GM18505 (cell line): ENCODE data around the gene CAMK1G.

Experiments used
- ATAC-seq: cut with Tn5 transposase; IDR thresholded peaks from one replicate; pipeline ENCODE4 v1.9.1; 2021; ENCODE audit not compliant: unreplicated experiment
- POLR2A ChIP-seq: IDR thresholded peaks from 4 replicates; pipeline ENCODE4 v1.6.1; 2011; ENCODE audit warnings: borderline replicate concordance; ENCODE audit not compliant: insufficient read depth, insufficient read length; ENCODE audit errors: extremely low read depth

Gene CAMK1G

GRCh38 chr1:209624558-209625549 is 41.3 kb downstream of the CAMK1G start:
- TF ChIP-seq POLR2A, result no peak
- ATAC-seq, result no peak

- TF ChIP-seq POLR2A, result no peak
- ATAC-seq, result no peak
Observed at GRCh38 chr1:209625791-209626285, 42.3 kb downstream of the CAMK1G start.

GRCh38 chr1:209626346-209627026 is 43.0 kb downstream of the CAMK1G start:
- ATAC-seq, result no peak
- TF ChIP-seq POLR2A, result no peak

- no peak for TF ChIP-seq POLR2A
- peak; percentile 12 for ATAC-seq
Observed at GRCh38 chr1:209627027-209627731, 43.7 kb downstream of the CAMK1G start.

GRCh38 chr1:209627732-209628196 is 44.2 kb downstream of the CAMK1G start:
- no peak for TF ChIP-seq POLR2A
- peak; percentile 69 for ATAC-seq

- no peak for ATAC-seq
- TF ChIP-seq POLR2A, result no peak
Observed at GRCh38 chr1:209628618-209629299, 45.2 kb downstream of the CAMK1G start.

- ATAC-seq, result no peak
- TF ChIP-seq POLR2A, result no peak
Observed at GRCh38 chr1:209629621-209630382, 46.3 kb downstream of the CAMK1G start.

- no peak for TF ChIP-seq POLR2A
- no peak for ATAC-seq
Observed at GRCh38 chr1:209630383-209631225, 47.1 kb downstream of the CAMK1G start.

- no peak for TF ChIP-seq POLR2A
- no peak for ATAC-seq
Observed at GRCh38 chr1:209633335-209633997, 50.0 kb downstream of the CAMK1G start.

GRCh38 chr1:209634005-209634737 is 50.7 kb downstream of the CAMK1G start:
- no peak for ATAC-seq
- no peak for TF ChIP-seq POLR2A

- TF ChIP-seq POLR2A, result no peak
- no peak for ATAC-seq
Observed at GRCh38 chr1:209635850-209636249, 52.3 kb downstream of the CAMK1G start.

GRCh38 chr1:209641832-209642172 is 58.3 kb downstream of the CAMK1G start:
- no peak for TF ChIP-seq POLR2A
- ATAC-seq, result no peak
